IPS-18a (cell line): ENCODE measurements around the gene LRRC71.
A peak's percentile ranks its signal among the peaks of the same experiment; 100 is the strongest.

Experiments used
- H3K27ac ChIP-seq: one replicate; pipeline ENCODE4 v1.5.1; 2013; ENCODE audit warnings: low read length
- H3K27me3 ChIP-seq: one replicate; pipeline ENCODE4 v1.6.1; 2013; ENCODE audit warnings: mild to moderate bottlenecking, low read length; ENCODE audit not compliant: control insufficient read depth, insufficient read depth
- H3K36me3 ChIP-seq: one replicate; pipeline ENCODE4 v1.6.1; 2013; ENCODE audit warnings: low read depth, low read length; ENCODE audit not compliant: control insufficient read depth
- H3K4me1 ChIP-seq: one replicate; pipeline ENCODE4 v1.6.1; 2013; ENCODE audit warnings: low read depth, low read length; ENCODE audit not compliant: control insufficient read depth
- H3K4me3 ChIP-seq: one replicate; pipeline ENCODE4 v1.5.1; 2013; ENCODE audit warnings: low read length
- H3K9ac ChIP-seq: one replicate; pipeline ENCODE4 v1.6.1; 2013; ENCODE audit warnings: mild to moderate bottlenecking, low read length, moderate library complexity
- H3K9me3 ChIP-seq: one replicate; pipeline ENCODE4 v1.6.1; 2013; ENCODE audit warnings: low read depth, low read length; ENCODE audit not compliant: control insufficient read depth

The LRRC71 gene

GRCh38 chr1:156959414-156959813 is 39.0 kb downstream of the LRRC71 start:
- Histone ChIP-seq H3K27ac (no peak overlapping the region), H3K9ac (no peak overlapping the region), H3K27me3 (no peaks in the 10 kb centered on the region), H3K4me1 (no peaks in the 10 kb centered on the region), H3K36me3 (peaks cover 75% of the 10 kb centered on the region), H3K9me3 (no peaks in the 10 kb centered on the region), H3K4me3 (no peak overlapping the region)

DNA sequence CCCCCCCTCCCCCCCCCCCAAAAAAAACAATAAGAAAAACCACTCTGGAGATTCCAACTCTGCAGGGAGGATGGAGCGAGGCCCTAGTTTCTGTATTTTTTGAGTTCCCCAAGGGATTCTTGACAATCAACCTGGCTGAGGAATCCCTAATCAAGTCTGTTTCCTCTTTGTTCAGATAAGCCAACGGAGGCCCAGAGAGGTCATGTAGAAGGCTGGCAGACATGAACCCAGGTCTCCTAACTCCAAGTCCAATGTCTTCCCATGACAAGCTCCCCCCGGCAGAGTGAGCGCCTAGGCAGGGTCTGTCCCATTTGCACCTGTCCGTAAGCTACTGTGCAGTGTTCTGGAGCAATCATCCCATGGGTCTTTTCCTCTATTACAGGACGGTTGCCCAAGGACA is 39.5 kb downstream of the LRRC71 start:
- no peaks in the 10 kb centered on the region for H3K9me3 ChIP-seq
- peaks cover 73% of the 10 kb centered on the region for H3K36me3 ChIP-seq
- H3K27me3 ChIP-seq, result no peaks in the 10 kb centered on the region
- H3K4me3 ChIP-seq, result no peak overlapping the region
- no peak overlapping the region for H3K9ac ChIP-seq
- no peak overlapping the region for H3K27ac ChIP-seq
- H3K4me1 ChIP-seq, result no peaks in the 10 kb centered on the region

- H3K4me3 ChIP-seq, result no peak overlapping the region
- no peaks in the 10 kb centered on the region for H3K4me1 ChIP-seq
- H3K36me3 ChIP-seq, result peaks cover 66% of the 10 kb centered on the region
- H3K9ac ChIP-seq, result no peak overlapping the region
- no peaks in the 10 kb centered on the region for H3K27me3 ChIP-seq
- no peaks in the 10 kb centered on the region for H3K9me3 ChIP-seq
- no peak overlapping the region for H3K27ac ChIP-seq
These were observed 41.3 kb downstream of the LRRC71 start for GRCh38 chr1:156961709-156962108.

DNA sequence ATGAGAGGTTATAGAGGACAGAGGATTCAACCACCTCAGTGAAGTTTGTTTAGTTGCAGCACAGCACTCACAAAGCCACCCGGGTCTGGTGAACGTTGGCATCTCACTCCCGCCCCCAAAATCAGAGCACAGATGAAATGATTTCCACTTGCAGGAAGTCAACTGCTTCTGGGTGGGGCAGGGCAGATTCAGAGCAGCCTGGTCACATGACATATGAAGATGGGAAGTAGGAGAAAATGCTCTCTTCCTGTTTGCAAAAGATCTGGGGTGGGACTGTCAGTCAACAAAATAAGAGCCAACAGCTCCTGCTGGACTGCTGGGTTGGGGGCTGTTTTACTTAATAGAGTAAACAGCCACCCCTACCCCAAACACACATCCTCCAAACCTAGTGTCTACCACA is 43.2 kb downstream of the LRRC71 start:
- H3K4me3 ChIP-seq, result no peak overlapping the region
- no peaks in the 10 kb centered on the region for H3K4me1 ChIP-seq
- H3K36me3 ChIP-seq, result peaks cover 48% of the 10 kb centered on the region
- no peaks in the 10 kb centered on the region for H3K27me3 ChIP-seq
- H3K9ac ChIP-seq, result no peak overlapping the region
- H3K9me3 ChIP-seq, result no peaks in the 10 kb centered on the region
- H3K27ac ChIP-seq, result no peak overlapping the region

DNA sequence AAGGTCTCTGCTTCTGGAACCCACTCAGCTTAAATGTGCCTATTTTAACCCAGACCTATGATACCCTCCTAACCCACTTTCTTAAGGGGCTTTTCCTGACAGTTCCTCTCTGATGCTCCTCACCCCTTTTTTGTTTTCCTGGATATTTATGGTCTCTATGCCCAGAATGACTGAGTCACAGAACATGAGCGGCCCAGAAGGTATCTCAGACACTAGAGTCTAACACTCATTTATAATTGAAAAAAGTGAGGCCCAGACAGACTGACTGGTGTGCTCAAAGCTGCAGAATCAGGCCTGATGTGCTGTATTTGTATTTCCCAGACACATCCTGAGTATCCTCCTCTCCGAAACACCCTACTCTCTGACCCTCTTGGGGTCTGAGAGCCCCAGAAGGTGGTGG is 44.0 kb downstream of the LRRC71 start:
- H3K9me3 ChIP-seq, result no peaks in the 10 kb centered on the region
- peaks cover 39% of the 10 kb centered on the region for H3K36me3 ChIP-seq
- H3K27me3 ChIP-seq, result no peaks in the 10 kb centered on the region
- H3K4me1 ChIP-seq, result no peaks in the 10 kb centered on the region
- no peak overlapping the region for H3K27ac ChIP-seq
- no peak overlapping the region for H3K4me3 ChIP-seq
- H3K9ac ChIP-seq, result no peak overlapping the region

DNA sequence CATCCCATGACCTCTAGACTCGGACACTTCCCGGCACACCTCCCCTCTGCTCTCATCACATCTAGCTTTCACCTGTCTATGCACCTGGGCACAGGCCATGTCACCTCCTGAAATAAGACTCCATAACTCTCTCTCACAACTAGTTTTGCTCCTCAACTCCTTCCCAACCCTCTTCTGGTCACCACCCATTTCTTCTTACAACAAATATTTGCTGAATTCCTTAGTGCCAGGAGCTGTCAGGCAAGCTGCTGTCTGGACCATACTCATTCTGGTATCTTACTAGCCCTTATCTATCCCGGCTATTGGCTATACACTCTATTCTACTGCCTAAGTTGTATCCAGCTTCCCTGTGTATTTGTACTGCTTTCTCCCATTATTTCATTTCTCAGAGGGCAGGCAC is 49.1 kb downstream of the LRRC71 start:
- Histone ChIP-seq H3K27ac (no peak overlapping the region), H3K4me3 (no peak overlapping the region), H3K9me3 (no peaks in the 10 kb centered on the region), H3K36me3 (peaks cover 24% of the 10 kb centered on the region), H3K4me1 (peaks cover under 1% of the 10 kb centered on the region), H3K9ac (no peak overlapping the region), H3K27me3 (no peaks in the 10 kb centered on the region)

DNA sequence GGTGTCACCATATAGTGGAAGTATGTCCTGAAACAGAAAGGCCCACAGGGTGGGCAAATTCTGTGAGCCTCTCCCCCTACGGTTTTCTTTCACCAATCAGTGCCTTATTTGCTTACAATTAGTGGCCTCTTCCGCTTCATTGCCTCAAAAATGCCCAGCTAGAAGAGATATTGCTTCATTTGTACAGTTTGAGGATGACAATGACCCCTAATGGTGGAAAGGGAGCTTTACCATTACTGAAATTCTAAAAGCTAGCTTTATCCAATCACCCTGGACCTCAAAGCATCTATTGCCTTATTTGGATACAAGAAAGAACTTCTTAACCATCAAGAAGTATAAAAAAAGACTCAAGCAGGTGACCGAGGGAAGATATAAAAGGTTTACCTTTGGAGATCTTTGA is 49.6 kb downstream of the LRRC71 start:
- Histone ChIP-seq H3K27ac (no peak overlapping the region), H3K9ac (no peak overlapping the region), H3K36me3 (peaks cover 29% of the 10 kb centered on the region), H3K4me1 (peaks cover 6% of the 10 kb centered on the region), H3K9me3 (no peaks in the 10 kb centered on the region), H3K4me3 (no peak overlapping the region), H3K27me3 (no peaks in the 10 kb centered on the region)

DNA sequence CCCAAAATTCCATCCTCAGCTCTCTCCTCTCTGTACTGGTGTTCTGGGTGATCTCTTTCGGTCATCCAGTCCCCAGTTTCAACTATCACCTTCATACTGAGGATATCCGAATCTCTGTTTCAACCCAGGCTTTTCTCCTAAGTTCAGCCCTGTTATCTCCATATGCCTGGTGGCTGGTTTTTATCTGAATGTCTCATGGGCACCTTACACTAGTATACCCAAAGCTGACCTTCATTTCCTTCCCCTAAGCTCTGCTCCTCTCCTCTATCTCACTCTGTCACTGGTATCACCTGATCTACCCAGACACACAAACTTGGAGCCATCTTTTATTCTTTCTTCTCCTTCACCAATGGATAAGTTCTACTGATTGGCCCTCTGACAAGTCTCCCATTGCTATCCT is 53.0 kb downstream of the LRRC71 start:
- peaks cover 16% of the 10 kb centered on the region for H3K4me1 ChIP-seq
- peaks cover 48% of the 10 kb centered on the region for H3K36me3 ChIP-seq
- no peak overlapping the region for H3K4me3 ChIP-seq
- no peak overlapping the region for H3K9ac ChIP-seq
- no peaks in the 10 kb centered on the region for H3K27me3 ChIP-seq
- no peak overlapping the region for H3K27ac ChIP-seq
- H3K9me3 ChIP-seq, result no peaks in the 10 kb centered on the region

GRCh38 chr1:156975084-156975483 is 54.7 kb downstream of the LRRC71 start:
- Histone ChIP-seq H3K4me3 (peak overlapping the region; percentile 21), H3K27ac (no peak overlapping the region), H3K36me3 (peaks cover 54% of the 10 kb centered on the region), H3K9ac (no peak overlapping the region), H3K9me3 (no peaks in the 10 kb centered on the region), H3K4me1 (peaks cover 16% of the 10 kb centered on the region), H3K27me3 (no peaks in the 10 kb centered on the region)

DNA sequence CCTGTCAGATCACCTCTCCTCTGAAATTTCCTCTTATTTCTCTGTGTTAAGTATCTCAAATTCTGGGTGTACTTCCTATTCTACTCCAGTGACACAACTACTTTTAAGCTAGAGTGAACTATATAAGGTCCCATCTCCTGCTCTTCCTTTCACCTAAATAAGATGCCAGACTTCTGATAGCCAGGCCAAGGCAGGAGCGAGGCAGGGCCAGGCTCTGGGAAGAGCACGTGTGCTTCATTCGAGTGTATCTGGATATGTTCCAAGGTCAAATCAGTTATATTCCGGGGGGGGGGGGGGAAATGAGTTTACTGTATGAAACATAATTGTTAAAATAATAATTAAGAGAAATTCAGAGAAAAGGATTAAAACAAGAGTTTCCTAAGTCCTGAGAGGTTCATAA is 60.1 kb downstream of the LRRC71 start:
- Histone ChIP-seq H3K4me3 (no peak overlapping the region), H3K27ac (no peak overlapping the region), H3K4me1 (peaks cover 5% of the 10 kb centered on the region), H3K27me3 (no peaks in the 10 kb centered on the region), H3K36me3 (peaks cover 64% of the 10 kb centered on the region), H3K9ac (no peak overlapping the region), H3K9me3 (no peaks in the 10 kb centered on the region)
